Activated naive CD8-positive, alpha-beta T cell (primary cell): ENCODE data around the gene CD36.
"Not testable (repeated sequence)": the region's sequence is repeated elsewhere in the genome, so short reads cannot be mapped to it uniquely, and the experiment has no call there.

Source experiments
- H3K27ac Mint-ChIP-seq: one replicate; pipeline ENCODE4 v1.8.0; 2021; ENCODE audit warnings: mixed read lengths
- H3K27me3 Mint-ChIP-seq: one replicate; pipeline ENCODE4 v1.8.0; 2021; ENCODE audit warnings: mixed read lengths
- H3K36me3 Mint-ChIP-seq: one replicate; pipeline ENCODE4 v1.8.0; 2021; ENCODE audit warnings: mixed read lengths
- H3K4me1 Mint-ChIP-seq: one replicate; pipeline ENCODE4 v1.8.0; 2021; ENCODE audit warnings: low read depth, mixed read lengths
- H3K4me3 Mint-ChIP-seq: one replicate; pipeline ENCODE4 v1.8.0; 2021; ENCODE audit warnings: mild to moderate bottlenecking, mixed read lengths
- H3K9me3 Mint-ChIP-seq: one replicate; pipeline ENCODE4 v1.8.0; 2021; ENCODE audit warnings: low read depth, mixed read lengths

The CD36 gene

GRCh38 chr7:80656029-80656428, 17.6 kb downstream of the CD36 start:
- H3K27me3 Mint-ChIP-seq: no peaks in the 10 kb centered on the region
- no peak overlapping the region for H3K4me3 Mint-ChIP-seq
- no peak overlapping the region for H3K27ac Mint-ChIP-seq
- no peaks in the 10 kb centered on the region for H3K9me3 Mint-ChIP-seq
- H3K4me1 Mint-ChIP-seq: no peaks in the 10 kb centered on the region
- H3K36me3 Mint-ChIP-seq: no peaks in the 10 kb centered on the region

GRCh38 chr7:80659120-80660055, 20.9 kb downstream of the CD36 start:
- H3K36me3 Mint-ChIP-seq: no peaks in the 10 kb centered on the region
- no peaks in the 10 kb centered on the region for H3K4me1 Mint-ChIP-seq
- H3K27ac Mint-ChIP-seq: no peak overlapping the region
- H3K27me3 Mint-ChIP-seq: no peaks in the 10 kb centered on the region
- H3K9me3 Mint-ChIP-seq: no peaks in the 10 kb centered on the region
- H3K4me3 Mint-ChIP-seq: no peak overlapping the region

DNA sequence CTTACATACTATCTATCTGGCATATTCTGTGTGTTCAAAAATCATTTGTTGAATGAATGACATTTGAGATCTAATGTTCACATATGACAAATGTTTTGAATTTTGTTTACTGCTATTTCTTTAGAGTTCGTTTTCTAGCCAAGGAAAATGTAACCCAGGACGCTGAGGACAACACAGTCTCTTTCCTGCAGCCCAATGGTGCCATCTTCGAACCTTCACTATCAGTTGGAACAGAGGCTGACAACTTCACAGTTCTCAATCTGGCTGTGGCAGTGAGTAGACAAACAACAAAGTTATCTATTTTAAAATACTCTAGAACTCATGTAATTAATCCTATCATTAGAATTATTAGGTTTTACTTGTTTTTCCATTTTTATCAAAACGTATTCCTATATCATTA, 22.5 kb downstream of the CD36 start:
- Mint-ChIP-seq H3K9me3 (no peaks in the 10 kb centered on the region), H3K36me3 (no peaks in the 10 kb centered on the region), H3K27ac (no peak overlapping the region), H3K4me3 (no peak overlapping the region), H3K27me3 (no peaks in the 10 kb centered on the region), H3K4me1 (no peaks in the 10 kb centered on the region)

GRCh38 chr7:80661729-80662128, 23.3 kb downstream of the CD36 start:
- Mint-ChIP-seq H3K27me3 (no peaks in the 10 kb centered on the region), H3K4me1 (no peaks in the 10 kb centered on the region), H3K9me3 (no peaks in the 10 kb centered on the region), H3K4me3 (no peak overlapping the region), H3K36me3 (no peaks in the 10 kb centered on the region), H3K27ac (no peak overlapping the region)

DNA sequence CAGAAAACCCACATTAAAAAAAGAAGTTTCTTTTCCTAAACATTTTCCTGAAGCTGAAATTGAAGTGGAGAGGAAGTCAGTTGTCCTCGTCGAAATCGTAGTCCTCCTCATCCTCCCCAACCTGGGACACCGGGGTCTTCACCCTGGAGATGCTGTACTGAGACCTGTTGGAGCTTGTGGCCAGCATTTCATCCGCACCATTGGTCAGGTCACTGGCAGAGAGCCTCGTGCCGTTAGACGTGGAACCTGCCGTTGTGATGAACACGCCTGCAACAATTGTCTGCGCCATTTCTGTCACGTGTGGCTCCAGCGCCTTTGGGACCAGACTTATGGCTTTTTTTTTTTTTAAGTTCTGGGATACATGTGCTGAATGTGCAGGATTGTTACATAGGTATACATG, 23.8 kb downstream of the CD36 start:
- no peaks in the 10 kb centered on the region for H3K9me3 Mint-ChIP-seq
- H3K27ac Mint-ChIP-seq: no peak overlapping the region
- no peaks in the 10 kb centered on the region for H3K4me1 Mint-ChIP-seq
- no peak overlapping the region for H3K4me3 Mint-ChIP-seq
- H3K36me3 Mint-ChIP-seq: no peaks in the 10 kb centered on the region
- no peaks in the 10 kb centered on the region for H3K27me3 Mint-ChIP-seq

DNA sequence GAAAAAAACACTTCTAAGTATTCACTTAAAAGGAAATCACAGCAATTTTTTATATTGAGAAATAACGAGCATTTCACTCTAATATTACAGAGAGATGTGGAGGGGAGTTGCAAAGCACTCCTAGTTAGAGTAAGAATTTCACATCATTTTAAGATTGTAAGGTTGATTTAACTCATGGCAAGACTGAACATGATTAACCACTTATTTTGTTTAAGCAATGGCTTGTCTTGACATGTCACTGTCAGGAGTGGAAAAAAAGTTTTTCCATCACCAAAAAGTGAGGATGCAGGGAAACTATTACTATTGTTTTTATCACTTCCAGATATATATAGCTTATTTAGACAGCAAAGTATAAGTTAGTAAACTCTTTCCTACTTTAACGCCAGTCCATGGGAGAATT, 27.1 kb downstream of the CD36 start:
- Mint-ChIP-seq H3K27ac (no peak overlapping the region), H3K9me3 (no peaks in the 10 kb centered on the region), H3K4me1 (no peaks in the 10 kb centered on the region), H3K36me3 (no peaks in the 10 kb centered on the region), H3K4me3 (no peak overlapping the region), H3K27me3 (no peaks in the 10 kb centered on the region)

DNA sequence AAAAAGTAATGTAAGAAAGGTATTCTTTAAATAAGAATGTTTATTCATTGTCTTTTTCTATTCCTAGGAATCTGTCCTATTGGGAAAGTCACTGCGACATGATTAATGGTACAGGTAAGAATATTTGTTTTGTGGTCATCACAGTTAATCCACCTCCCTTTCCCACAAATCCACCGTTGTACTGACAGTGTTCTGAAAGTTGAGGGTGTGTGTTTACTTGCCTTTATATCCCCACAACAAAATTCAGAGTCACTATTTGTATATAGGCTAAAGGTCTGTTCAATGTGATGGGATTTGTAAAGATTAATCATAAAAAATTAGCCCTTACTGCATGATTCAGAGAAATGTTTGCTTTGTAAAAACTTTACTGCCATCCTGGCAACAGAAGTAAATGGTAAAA, 27.9 kb downstream of the CD36 start:
- Mint-ChIP-seq H3K27ac (no peak overlapping the region), H3K4me1 (no peaks in the 10 kb centered on the region), H3K36me3 (no peaks in the 10 kb centered on the region), H3K4me3 (no peak overlapping the region), H3K9me3 (no peaks in the 10 kb centered on the region), H3K27me3 (no peaks in the 10 kb centered on the region)

- H3K4me1 Mint-ChIP-seq: not testable (repeated sequence)
Observed at GRCh38 chr7:80669367-80669766, 30.9 kb downstream of the CD36 start.

GRCh38 chr7:80671744-80672143, 33.3 kb downstream of the CD36 start:
- H3K4me3 Mint-ChIP-seq: no peak overlapping the region
- no peaks in the 10 kb centered on the region for H3K36me3 Mint-ChIP-seq

More at GRCh38 chr7:80669367-80669766, 30.9 kb downstream of the CD36 start:
- not testable (repeated sequence) for H3K36me3 Mint-ChIP-seq, H3K27ac Mint-ChIP-seq, H3K27me3 Mint-ChIP-seq, H3K4me3 Mint-ChIP-seq, H3K9me3 Mint-ChIP-seq

DNA sequence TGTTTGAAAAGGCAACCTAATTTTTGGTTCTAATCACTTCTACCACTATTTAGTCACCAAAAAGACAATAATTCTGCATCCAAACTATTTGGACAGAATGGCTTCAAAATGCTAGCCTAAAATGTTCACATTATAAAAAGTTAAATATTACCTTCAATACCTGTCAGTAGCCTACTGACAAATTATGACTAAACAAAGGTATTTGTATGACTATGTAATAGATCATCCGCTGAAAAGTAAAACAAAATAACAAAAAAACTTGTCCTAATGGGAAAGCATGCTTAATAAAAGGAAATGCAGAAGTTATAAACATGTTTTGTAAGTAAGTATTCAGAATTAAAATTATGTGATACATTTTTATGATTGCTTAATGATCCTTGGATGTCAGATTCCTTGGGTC, 36.6 kb downstream of the CD36 start:
- no peaks in the 10 kb centered on the region for H3K4me1 Mint-ChIP-seq
- H3K27me3 Mint-ChIP-seq: no peaks in the 10 kb centered on the region
- no peak overlapping the region for H3K4me3 Mint-ChIP-seq
- no peak overlapping the region for H3K27ac Mint-ChIP-seq
- H3K9me3 Mint-ChIP-seq: no peaks in the 10 kb centered on the region
- no peaks in the 10 kb centered on the region for H3K36me3 Mint-ChIP-seq

More at GRCh38 chr7:80671744-80672143, 33.3 kb downstream of the CD36 start:
- Mint-ChIP-seq H3K4me1 (no peaks in the 10 kb centered on the region), H3K27ac (no peak overlapping the region), H3K9me3 (no peaks in the 10 kb centered on the region), H3K27me3 (no peaks in the 10 kb centered on the region)

DNA sequence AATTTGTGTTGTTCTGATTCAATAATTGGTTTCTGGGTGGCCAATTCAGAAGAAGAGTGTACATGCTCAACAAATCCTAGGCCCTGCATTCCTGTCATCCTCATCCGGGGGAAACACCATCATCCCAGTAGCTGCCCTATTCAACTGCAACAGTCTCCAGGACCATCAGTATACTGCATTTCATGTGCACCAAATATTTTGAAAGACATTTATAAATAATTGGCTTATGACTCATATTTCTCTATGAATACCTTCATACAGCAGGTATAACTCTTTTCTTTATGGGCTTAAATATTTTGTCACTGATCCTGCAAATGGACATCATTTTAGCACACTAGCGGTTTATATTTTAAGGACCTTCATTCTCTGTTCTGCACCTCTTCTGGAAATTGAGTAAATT, 38.0 kb downstream of the CD36 start:
- no peaks in the 10 kb centered on the region for H3K9me3 Mint-ChIP-seq
- no peak overlapping the region for H3K4me3 Mint-ChIP-seq
- H3K27ac Mint-ChIP-seq: no peak overlapping the region
- H3K4me1 Mint-ChIP-seq: no peaks in the 10 kb centered on the region
- H3K27me3 Mint-ChIP-seq: no peaks in the 10 kb centered on the region
- H3K36me3 Mint-ChIP-seq: no peaks in the 10 kb centered on the region

GRCh38 chr7:80677629-80678028, 39.2 kb downstream of the CD36 start:
- Mint-ChIP-seq H3K27me3 (no peaks in the 10 kb centered on the region), H3K4me1 (no peaks in the 10 kb centered on the region), H3K9me3 (no peaks in the 10 kb centered on the region), H3K27ac (no peak overlapping the region), H3K36me3 (no peaks in the 10 kb centered on the region), H3K4me3 (no peak overlapping the region)

DNA sequence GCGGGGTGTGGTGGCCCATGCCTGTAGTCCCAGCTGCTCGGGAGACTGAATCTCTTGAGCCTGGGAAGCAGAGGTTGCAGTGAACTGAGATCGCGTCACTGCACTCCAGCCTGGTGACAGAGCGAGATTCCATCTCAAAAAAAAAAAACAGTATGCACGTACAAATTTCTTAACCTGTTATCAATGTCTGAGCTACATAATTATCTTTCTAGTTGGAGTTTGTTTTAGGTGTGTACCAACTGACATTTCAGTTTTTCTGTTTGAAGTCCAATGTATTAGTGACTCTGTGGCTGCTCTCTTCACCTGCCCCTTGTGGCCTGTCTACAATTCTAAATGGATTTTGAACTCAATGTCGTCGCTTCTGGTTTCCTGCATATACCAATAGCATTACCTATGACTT, 40.3 kb downstream of the CD36 start:
- H3K36me3 Mint-ChIP-seq: no peaks in the 10 kb centered on the region
- H3K27ac Mint-ChIP-seq: no peak overlapping the region
- H3K4me3 Mint-ChIP-seq: no peak overlapping the region
- no peaks in the 10 kb centered on the region for H3K9me3 Mint-ChIP-seq
- H3K27me3 Mint-ChIP-seq: no peaks in the 10 kb centered on the region
- H3K4me1 Mint-ChIP-seq: no peaks in the 10 kb centered on the region

DNA sequence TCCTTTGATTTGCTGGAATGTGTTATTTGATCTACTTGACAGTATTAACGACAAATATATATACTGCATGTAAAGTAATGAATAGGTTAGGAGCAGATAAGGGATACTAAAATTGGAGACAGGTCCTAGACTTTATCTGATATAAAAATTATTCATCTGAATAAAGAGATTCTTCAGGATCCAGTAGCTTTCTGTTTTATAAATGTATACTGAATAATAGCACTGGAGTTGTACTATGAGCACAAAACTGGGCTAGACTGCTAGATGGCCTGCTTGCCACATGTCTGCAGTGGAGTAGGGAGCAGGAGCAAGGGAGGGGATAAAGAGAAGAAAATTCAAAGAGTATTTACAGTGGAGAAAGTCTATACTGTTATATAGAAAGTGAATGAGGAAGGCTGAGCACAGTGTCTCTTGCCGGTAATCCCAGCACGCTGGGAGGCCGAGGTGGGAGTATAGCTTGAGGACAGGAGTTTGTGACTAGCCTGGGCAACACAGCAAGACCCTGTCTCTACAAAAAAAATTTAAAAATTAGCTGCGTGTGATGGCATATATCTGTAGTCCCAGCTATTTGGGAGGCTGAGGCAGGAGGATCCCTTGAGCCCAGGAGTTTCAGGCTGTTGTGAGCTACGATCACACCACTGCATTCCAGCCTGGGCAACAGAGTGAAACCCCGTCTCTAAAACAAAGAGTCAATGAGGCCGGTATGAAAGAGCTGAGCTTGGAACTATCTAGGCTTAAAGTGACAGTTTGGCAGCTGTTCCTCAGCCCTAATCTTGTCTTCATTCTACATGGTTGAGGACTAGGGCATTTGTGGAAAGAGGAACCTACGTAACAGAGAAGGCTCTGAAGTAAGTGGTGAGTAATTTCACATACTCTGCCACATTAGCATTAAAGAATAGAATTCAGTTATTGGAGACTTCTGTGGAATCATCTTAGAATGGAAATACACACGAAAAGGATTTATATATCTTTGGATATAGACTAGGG, 41.8 kb downstream of the CD36 start:
- no peaks in the 10 kb centered on the region for H3K36me3 Mint-ChIP-seq
- H3K4me3 Mint-ChIP-seq: no peak overlapping the region
- H3K9me3 Mint-ChIP-seq: no peaks in the 10 kb centered on the region
- no peak overlapping the region for H3K27ac Mint-ChIP-seq
- no peaks in the 10 kb centered on the region for H3K27me3 Mint-ChIP-seq
- no peaks in the 10 kb centered on the region for H3K4me1 Mint-ChIP-seq

DNA sequence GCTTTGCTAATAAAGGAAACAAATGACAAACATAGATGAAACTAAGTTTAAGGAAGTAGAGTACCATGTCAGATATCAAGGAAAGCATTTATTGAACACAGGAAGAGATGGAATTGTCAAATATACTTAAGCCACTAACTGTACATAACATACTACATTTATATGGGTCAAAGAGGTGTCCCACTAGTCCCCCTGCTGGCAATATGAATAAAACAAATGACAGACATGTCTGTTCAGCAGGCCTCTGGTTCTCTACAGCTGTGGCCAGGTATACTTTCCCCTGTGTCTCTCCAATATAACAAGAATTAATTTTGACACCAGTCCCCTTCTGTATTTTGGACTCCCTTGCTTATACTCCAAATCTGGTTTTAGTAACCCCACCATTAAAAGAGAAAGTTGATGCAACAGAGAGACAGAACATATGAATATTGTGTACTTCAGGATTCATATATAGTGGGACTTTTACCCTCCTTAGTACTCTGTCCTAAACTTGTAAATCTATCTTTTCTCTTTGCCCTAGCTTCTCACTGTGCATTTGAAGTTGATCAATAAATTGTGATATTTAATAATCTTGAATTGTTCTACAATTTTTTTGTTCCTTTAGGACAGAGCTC, 42.9 kb downstream of the CD36 start:
- H3K4me1 Mint-ChIP-seq: no peaks in the 10 kb centered on the region
- no peaks in the 10 kb centered on the region for H3K27me3 Mint-ChIP-seq
- no peaks in the 10 kb centered on the region for H3K9me3 Mint-ChIP-seq
- no peaks in the 10 kb centered on the region for H3K36me3 Mint-ChIP-seq
- no peak overlapping the region for H3K27ac Mint-ChIP-seq
- no peak overlapping the region for H3K4me3 Mint-ChIP-seq
